Natural killer cell (primary cell): ENCODE results near the gene LCLAT1. TPM values are rescaled to one million over a fixed set of nuclear protein-coding genes. Genes with fewer than 3 reads are reported as not detected.

Experiments used
- ATAC-seq, 3 donors: fragments of 150-1000 bp in 2 of 3; fragments of 200-7000 bp in 1 of 3; cut with Tn5 transposase; 1 replicate in 1 of 3; 2 replicates in 2 of 3; pipeline ENCODE4 v1.10.0; 2021; ENCODE audit warnings: mild to moderate bottlenecking in 2 of 3, moderate library complexity in 2 of 3
- DNase-seq, 2 donors: peaks; one replicate each; pipeline versions ENCODE4 v3.0.0 to v3.0.0-alpha.2; 2013 to 2021; ENCODE audit warnings: mixed read lengths in 1 of 2
- H3K27ac ChIP-seq: one replicate; pipeline ENCODE4 v1.5.1; 2013; ENCODE audit warnings: mild to moderate bottlenecking, low read length
- H3K27me3 ChIP-seq: one replicate; pipeline ENCODE4 v1.6.1; 2013; ENCODE audit warnings: low read length; ENCODE audit not compliant: control insufficient read depth, insufficient read depth
- H3K36me3 ChIP-seq: one replicate; pipeline ENCODE4 v1.6.1; 2013; ENCODE audit warnings: low read length; ENCODE audit not compliant: control insufficient read depth, insufficient read depth
- H3K4me1 ChIP-seq: one replicate; pipeline ENCODE4 v1.6.1; 2013; ENCODE audit warnings: low read length; ENCODE audit not compliant: control insufficient read depth, insufficient read depth
- H3K4me3 ChIP-seq: one replicate; pipeline ENCODE4 v1.5.1; 2013; ENCODE audit warnings: low read length
- H3K9me3 ChIP-seq: one replicate; pipeline ENCODE4 v1.6.1; 2013; ENCODE audit warnings: low read length; ENCODE audit not compliant: control insufficient read depth, insufficient read depth
- H3K27ac Mint-ChIP-seq, 2 donors: one replicate each; pipeline ENCODE4 v1.8.0; 2022; ENCODE audit warnings: mild to moderate bottlenecking in 2 of 2, mixed read lengths in 2 of 2, moderate library complexity in 1 of 2
- H3K27me3 Mint-ChIP-seq, 2 donors: one replicate each; pipeline ENCODE4 v1.8.0; 2022; ENCODE audit warnings: low read depth in 2 of 2, mixed read lengths in 2 of 2
- H3K36me3 Mint-ChIP-seq: one replicate; pipeline ENCODE4 v1.8.0; 2022; ENCODE audit warnings: mixed read lengths
- H3K4me1 Mint-ChIP-seq, 2 donors: one replicate each; pipeline ENCODE4 v1.8.0; 2022; ENCODE audit warnings: mixed read lengths in 2 of 2
- H3K4me3 Mint-ChIP-seq: one replicate; pipeline ENCODE4 v1.8.0; 2022; ENCODE audit warnings: mild to moderate bottlenecking, moderate library complexity, mixed read lengths
- H3K9me3 Mint-ChIP-seq, 2 donors: one replicate each; pipeline ENCODE4 v1.8.0; 2022; ENCODE audit warnings: mixed read lengths in 2 of 2
- CTCF ChIP-seq: fragments of 200-600 bp; IDR thresholded peaks from one replicate; pipeline ENCODE4 v1.8.0; 2022; ENCODE audit warnings: antibody characterized with exemption
- WGBS: methylation state at CpG from one replicate; pipeline ENCODE4 v1.1.7; 2013; ENCODE audit warnings: missing lambda C conversion rate; ENCODE audit not compliant: insufficient coverage; 5-methylcytosine and 5-hydroxymethylcytosine counted together
- intact Hi-C: fragments of 100-400 bp; cut with micrococcal nuclease; formaldehyde crosslinking; loops from one replicate; pipeline ENCODE4 v1.14.2; 2022
- total RNA-seq, 4 donors: library from RNA; stranded (reverse); fragments of 120-200 nt in 1 of 4; gene quantifications; one replicate each; pipeline versions ENCODE4 v1.2.3 to v1.2.4, GENCODE V29; 2013 to 2022

LCLAT1 gene
- total RNA-seq, 3 donors from 2014 or later (not counting 1 experiment from before 2014, with no cell fraction given) = 13.0 to 16.2 (median 14.2) TPM

- H3K4me3 Mint-ChIP-seq = no peak overlapping the region
- no peaks in the 10 kb centered on the region for H3K9me3 ChIP-seq
- no peak overlapping the region for H3K4me3 ChIP-seq
- H3K36me3 ChIP-seq = no peaks in the 10 kb centered on the region
- H3K27ac Mint-ChIP-seq = no peak overlapping the region
- intact Hi-C loops = no loop called here
- no peak overlapping the region for H3K27ac ChIP-seq
- H3K9me3 Mint-ChIP-seq = no peaks in the 10 kb centered on the region
- ATAC-seq (no peak), DNase-seq (no peak)
- 93% methylated on average over 8 of the region's 8 CpGs for WGBS
- no peaks in the 10 kb centered on the region for H3K4me1 ChIP-seq
- TF ChIP-seq CTCF = no peak
- no peaks in the 10 kb centered on the region for H3K36me3 Mint-ChIP-seq
- no peaks in the 10 kb centered on the region for H3K27me3 Mint-ChIP-seq
- H3K4me1 Mint-ChIP-seq = peaks cover 0 to 8% of the 10 kb centered on the region in 2 donors
- H3K27me3 ChIP-seq = no peaks in the 10 kb centered on the region
Observed at GRCh38 chr2:30412047-30412683, 34.9 kb upstream of the LCLAT1 start.

GRCh38 chr2:30412684-30413570 lies 34.1 kb upstream of the LCLAT1 start:
- Histone ChIP-seq H3K9me3 (no peaks in the 10 kb centered on the region), H3K27ac (no peak overlapping the region), H3K27me3 (no peaks in the 10 kb centered on the region), H3K36me3 (no peaks in the 10 kb centered on the region), H3K4me3 (no peak overlapping the region), H3K4me1 (no peaks in the 10 kb centered on the region)
- H3K36me3 Mint-ChIP-seq = no peaks in the 10 kb centered on the region
- no peak overlapping the region for H3K27ac Mint-ChIP-seq
- DNase-seq (no peak), ATAC-seq (no peak)
- H3K4me3 Mint-ChIP-seq = no peak overlapping the region
- intact Hi-C loops = no loop called here
- 77% methylated on average over 7 of the region's 7 CpGs for WGBS
- no peaks in the 10 kb centered on the region for H3K27me3 Mint-ChIP-seq
- H3K9me3 Mint-ChIP-seq = no peaks in the 10 kb centered on the region
- H3K4me1 Mint-ChIP-seq = peaks cover 0 to 8% of the 10 kb centered on the region in 2 donors
- TF ChIP-seq CTCF = no peak

- Histone ChIP-seq H3K4me3 (no peak overlapping the region), H3K4me1 (no peaks in the 10 kb centered on the region), H3K9me3 (no peaks in the 10 kb centered on the region), H3K27me3 (no peaks in the 10 kb centered on the region), H3K27ac (no peak overlapping the region), H3K36me3 (no peaks in the 10 kb centered on the region)
- Mint-ChIP-seq H3K36me3 (no peaks in the 10 kb centered on the region), H3K4me1 (no peaks in the 10 kb centered on the region), H3K9me3 (no peaks in the 10 kb centered on the region), H3K27ac (no peak overlapping the region), H3K4me3 (no peak overlapping the region), H3K27me3 (no peaks in the 10 kb centered on the region)
- intact Hi-C loops = no loop called here
- ATAC-seq (no peak), DNase-seq (no peak)
- no peak for TF ChIP-seq CTCF
- WGBS = 92% methylated on average over 2 of the region's 2 CpGs
Observed at GRCh38 chr2:30414961-30415360, 32.1 kb upstream of the LCLAT1 start.
